GM23338 (cell line): ENCODE results near the gene TAS2R41. TPM values are rescaled to one million over a fixed set of nuclear protein-coding genes. Genes with fewer than 3 reads are reported as not detected.

Source experiments
- ATAC-seq: fragments of 200-7000 bp; cut with Tn5 transposase; 3 replicates; pipeline ENCODE4 v1.9.1; 2020
- DNase-seq: peaks from one replicate; pipeline ENCODE4 v3.0.0-alpha.2; 2015; ENCODE audit warnings: low spot score
- H2AFZ ChIP-seq: fragments of 200-600 bp; sonication (generic); 2 replicates; pipeline ENCODE4 v1.8.0; 2016; ENCODE audit warnings: antibody characterized with exemption, mild to moderate bottlenecking, moderate library complexity
- H3F3A ChIP-seq: fragments of 200-600 bp; sonication (generic); replicated peaks from 2 replicates; pipeline ENCODE4 v1.8.0; 2017; ENCODE audit warnings: antibody characterized with exemption, mixed run types, low read depth
- H3K27ac ChIP-seq: fragments of 200-600 bp; sonication (generic); 2 replicates; pipeline ENCODE4 v1.6.1; 2016; ENCODE audit warnings: low read depth
- H3K27me3 ChIP-seq: fragments of 200-600 bp; sonication (generic); 2 replicates; pipeline ENCODE4 v1.8.0; 2016; ENCODE audit warnings: mild to moderate bottlenecking, mixed run types, moderate library complexity; ENCODE audit not compliant: insufficient read depth
- H3K36me3 ChIP-seq: fragments of 200-600 bp; sonication (generic); 2 replicates; pipeline ENCODE4 v1.8.0; 2016; ENCODE audit warnings: mild to moderate bottlenecking; ENCODE audit not compliant: insufficient read depth
- H3K4me1 ChIP-seq: fragments of 200-600 bp; sonication (generic); 2 replicates; pipeline ENCODE4 v1.8.0; 2016; ENCODE audit warnings: mild to moderate bottlenecking, moderate library complexity; ENCODE audit not compliant: insufficient read depth
- H3K4me2 ChIP-seq: fragments of 200-600 bp; sonication (generic); 2 replicates; pipeline ENCODE4 v1.7.1; 2017; ENCODE audit warnings: mixed run types
- H3K4me3 ChIP-seq: fragments of 200-600 bp; sonication (generic); 2 replicates; pipeline ENCODE4 v1.6.1; 2016; ENCODE audit warnings: mixed run types
- H3K79me2 ChIP-seq: fragments of 200-600 bp; sonication (generic); replicated peaks from 2 replicates; pipeline ENCODE4 v1.8.0; 2017; ENCODE audit warnings: mild to moderate bottlenecking; ENCODE audit not compliant: insufficient read depth
- H3K9me2 ChIP-seq: fragments of 200-600 bp; sonication (generic); 2 replicates; pipeline ENCODE4 v1.8.0; 2017; ENCODE audit not compliant: insufficient read depth
- H4K20me1 ChIP-seq: fragments of 200-600 bp; sonication (generic); replicated peaks from 2 replicates; pipeline ENCODE4 v1.8.0; 2017; ENCODE audit warnings: mild to moderate bottlenecking; ENCODE audit not compliant: insufficient read depth
- H3K27ac Mint-ChIP-seq: 2 replicates; pipeline ENCODE4 v1.8.0; 2020; ENCODE audit warnings: inconsistent platforms, mild to moderate bottlenecking, moderate library complexity, mixed read lengths
- H3K27me3 Mint-ChIP-seq: 3 replicates; pipeline ENCODE4 v1.8.0; 2022; ENCODE audit warnings: low read depth, mild to moderate bottlenecking, moderate library complexity, mixed read lengths, inconsistent platforms; ENCODE audit not compliant: insufficient read depth, poor library complexity
- H3K36me3 Mint-ChIP-seq: 3 replicates; pipeline ENCODE4 v1.8.0; 2021; ENCODE audit warnings: low read depth, mild to moderate bottlenecking, inconsistent platforms, moderate library complexity, mixed read lengths
- H3K4me1 Mint-ChIP-seq: 3 replicates; pipeline ENCODE4 v1.8.0; 2020; ENCODE audit warnings: mild to moderate bottlenecking, inconsistent platforms, mixed read lengths
- H3K4me3 Mint-ChIP-seq: 3 replicates; pipeline ENCODE4 v1.8.0; 2021; ENCODE audit warnings: moderate library complexity, mild to moderate bottlenecking, inconsistent platforms, mixed read lengths
- H3K9me3 Mint-ChIP-seq: 3 replicates; pipeline ENCODE4 v1.8.0; 2020; ENCODE audit warnings: moderate library complexity, mild to moderate bottlenecking, inconsistent platforms, mixed read lengths
- CTCF ChIP-seq, 2 experiments: fragments of 200-600 bp in 1 of 2; sonication (generic) in 1 of 2; conservative IDR thresholded peaks; 2 replicates each; pipeline versions ENCODE4 v1.5.1 to v1.6.1; 2016 to 2017; ENCODE audit warnings: antibody characterized with exemption in 2 of 2, low read depth in 2 of 2, mild to moderate bottlenecking in 2 of 2, moderate library complexity in 1 of 2
- ETS1 ChIP-seq: IDR thresholded peaks from 2 replicates; pipeline ENCODE4 v1.6.1; 2016; ENCODE audit warnings: antibody characterized with exemption
- EZH2 ChIP-seq: fragments of 200-600 bp; sonication (generic); IDR thresholded peaks from one replicate; pipeline ENCODE4 v1.8.0; 2017; ENCODE audit warnings: antibody characterized with exemption, mild to moderate bottlenecking, low read depth; ENCODE audit not compliant: unreplicated experiment
- JUNB ChIP-seq: IDR thresholded peaks from one replicate; pipeline ENCODE4 v1.6.1; 2016; ENCODE audit warnings: antibody characterized with exemption; ENCODE audit not compliant: unreplicated experiment
- REST ChIP-seq: IDR thresholded peaks from one replicate; pipeline ENCODE4 v1.6.1; 2018; ENCODE audit warnings: antibody characterized with exemption; ENCODE audit not compliant: unreplicated experiment
- STAT1 ChIP-seq: IDR thresholded peaks from one replicate; pipeline ENCODE4 v1.6.1; 2016; ENCODE audit warnings: antibody characterized with exemption; ENCODE audit not compliant: unreplicated experiment
- ZNF114 ChIP-seq: fragments of 250-450 bp; sonication (Bioruptor Pico); IDR thresholded peaks from 2 replicates; pipeline ENCODE4 v1.5.0; 2020; ENCODE audit warnings: mild to moderate bottlenecking, moderate library complexity
- ZNF331 ChIP-seq: fragments of 250-450 bp; sonication (Bioruptor Pico); IDR thresholded peaks from 2 replicates; pipeline ENCODE4 v1.5.0; 2020; ENCODE audit warnings: low read depth, mild to moderate bottlenecking, moderate library complexity
- polyA plus RNA-seq: library from polyadenylated mRNA; unstranded; fragments of >200 nt; fragmentation: Nextera tagmentation; extraction: Ambion mirVana; gene quantifications from 2 replicates; pipeline ENCODE4 v1.2.1, GENCODE V29; 2016
- total RNA-seq: library from RNA; depleted of rRNA; stranded (reverse); fragments of >200 nt; shearing (Covaris generic); gene quantifications from 2 replicates; pipeline ENCODE4 v1.2.3, GENCODE V29; 2014
- TF ChIP-seq, protein P1 (sequence below): fragments of 250-450 bp; sonication (Bioruptor Pico); IDR thresholded peaks from 2 replicates; pipeline ENCODE4 v1.5.0; 2020; ENCODE audit warnings: mild to moderate bottlenecking, moderate library complexity

TAS2R41 gene
- total and polyA plus RNA-seq, 2 experiments from 2014 or later: 1.2 TPM; not detected in 1

DNA sequence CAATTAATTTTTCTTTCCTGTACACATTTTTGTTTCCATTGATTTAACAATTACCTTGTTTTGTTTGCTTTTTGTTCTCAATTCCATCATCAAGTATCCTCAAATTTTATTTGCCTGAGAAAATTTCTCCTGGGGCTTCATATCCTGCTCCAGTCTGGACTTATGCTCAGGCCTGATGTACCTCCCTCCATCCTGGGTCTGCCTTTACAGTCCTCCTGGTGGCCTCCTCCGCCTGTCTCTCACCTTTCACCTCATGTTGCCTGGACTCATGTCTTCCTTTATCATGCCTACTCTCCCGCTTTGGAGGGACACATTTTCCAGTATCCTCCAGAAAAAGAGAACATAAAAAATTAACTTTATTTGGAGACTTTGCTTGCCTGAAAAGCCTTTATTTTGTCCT, 46.6 kb upstream of the TAS2R41 start:
- DNase-seq (no peak), ATAC-seq (no peak)
- Histone ChIP-seq H3F3A (no peaks in the 10 kb centered on the region), H3K79me2 (no peaks in the 10 kb centered on the region), H3K4me1 (peaks cover 4% of the 10 kb centered on the region), H2AFZ (no peak overlapping the region), H3K36me3 (no peaks in the 10 kb centered on the region), H3K27ac (no peak overlapping the region), H3K27me3 (no peaks in the 10 kb centered on the region), H4K20me1 (no peaks in the 10 kb centered on the region), H3K4me2 (no peak overlapping the region), H3K4me3 (no peak overlapping the region), H3K9me2 (no peaks in the 10 kb centered on the region)
- H3K9me3 Mint-ChIP-seq: no peaks in the 10 kb centered on the region; the same call in 2 of the 3 replicates
- H3K27me3 Mint-ChIP-seq: peaks cover 2% of the 10 kb centered on the region
- TF ChIP-seq STAT1 (no peak), ZNF114 (CRISPR knock-in tag) (no peak), REST (no peak), CTCF (conservative IDR thresholded peaks at IDR 0.05; ENCODE audit: low read depth in 2 of 2) (no peak), ETS1 (no peak), JUNB (no peak), ZNF331 (no peak), EZH2 (no peak)
- TF ChIP-seq, protein P1, sequence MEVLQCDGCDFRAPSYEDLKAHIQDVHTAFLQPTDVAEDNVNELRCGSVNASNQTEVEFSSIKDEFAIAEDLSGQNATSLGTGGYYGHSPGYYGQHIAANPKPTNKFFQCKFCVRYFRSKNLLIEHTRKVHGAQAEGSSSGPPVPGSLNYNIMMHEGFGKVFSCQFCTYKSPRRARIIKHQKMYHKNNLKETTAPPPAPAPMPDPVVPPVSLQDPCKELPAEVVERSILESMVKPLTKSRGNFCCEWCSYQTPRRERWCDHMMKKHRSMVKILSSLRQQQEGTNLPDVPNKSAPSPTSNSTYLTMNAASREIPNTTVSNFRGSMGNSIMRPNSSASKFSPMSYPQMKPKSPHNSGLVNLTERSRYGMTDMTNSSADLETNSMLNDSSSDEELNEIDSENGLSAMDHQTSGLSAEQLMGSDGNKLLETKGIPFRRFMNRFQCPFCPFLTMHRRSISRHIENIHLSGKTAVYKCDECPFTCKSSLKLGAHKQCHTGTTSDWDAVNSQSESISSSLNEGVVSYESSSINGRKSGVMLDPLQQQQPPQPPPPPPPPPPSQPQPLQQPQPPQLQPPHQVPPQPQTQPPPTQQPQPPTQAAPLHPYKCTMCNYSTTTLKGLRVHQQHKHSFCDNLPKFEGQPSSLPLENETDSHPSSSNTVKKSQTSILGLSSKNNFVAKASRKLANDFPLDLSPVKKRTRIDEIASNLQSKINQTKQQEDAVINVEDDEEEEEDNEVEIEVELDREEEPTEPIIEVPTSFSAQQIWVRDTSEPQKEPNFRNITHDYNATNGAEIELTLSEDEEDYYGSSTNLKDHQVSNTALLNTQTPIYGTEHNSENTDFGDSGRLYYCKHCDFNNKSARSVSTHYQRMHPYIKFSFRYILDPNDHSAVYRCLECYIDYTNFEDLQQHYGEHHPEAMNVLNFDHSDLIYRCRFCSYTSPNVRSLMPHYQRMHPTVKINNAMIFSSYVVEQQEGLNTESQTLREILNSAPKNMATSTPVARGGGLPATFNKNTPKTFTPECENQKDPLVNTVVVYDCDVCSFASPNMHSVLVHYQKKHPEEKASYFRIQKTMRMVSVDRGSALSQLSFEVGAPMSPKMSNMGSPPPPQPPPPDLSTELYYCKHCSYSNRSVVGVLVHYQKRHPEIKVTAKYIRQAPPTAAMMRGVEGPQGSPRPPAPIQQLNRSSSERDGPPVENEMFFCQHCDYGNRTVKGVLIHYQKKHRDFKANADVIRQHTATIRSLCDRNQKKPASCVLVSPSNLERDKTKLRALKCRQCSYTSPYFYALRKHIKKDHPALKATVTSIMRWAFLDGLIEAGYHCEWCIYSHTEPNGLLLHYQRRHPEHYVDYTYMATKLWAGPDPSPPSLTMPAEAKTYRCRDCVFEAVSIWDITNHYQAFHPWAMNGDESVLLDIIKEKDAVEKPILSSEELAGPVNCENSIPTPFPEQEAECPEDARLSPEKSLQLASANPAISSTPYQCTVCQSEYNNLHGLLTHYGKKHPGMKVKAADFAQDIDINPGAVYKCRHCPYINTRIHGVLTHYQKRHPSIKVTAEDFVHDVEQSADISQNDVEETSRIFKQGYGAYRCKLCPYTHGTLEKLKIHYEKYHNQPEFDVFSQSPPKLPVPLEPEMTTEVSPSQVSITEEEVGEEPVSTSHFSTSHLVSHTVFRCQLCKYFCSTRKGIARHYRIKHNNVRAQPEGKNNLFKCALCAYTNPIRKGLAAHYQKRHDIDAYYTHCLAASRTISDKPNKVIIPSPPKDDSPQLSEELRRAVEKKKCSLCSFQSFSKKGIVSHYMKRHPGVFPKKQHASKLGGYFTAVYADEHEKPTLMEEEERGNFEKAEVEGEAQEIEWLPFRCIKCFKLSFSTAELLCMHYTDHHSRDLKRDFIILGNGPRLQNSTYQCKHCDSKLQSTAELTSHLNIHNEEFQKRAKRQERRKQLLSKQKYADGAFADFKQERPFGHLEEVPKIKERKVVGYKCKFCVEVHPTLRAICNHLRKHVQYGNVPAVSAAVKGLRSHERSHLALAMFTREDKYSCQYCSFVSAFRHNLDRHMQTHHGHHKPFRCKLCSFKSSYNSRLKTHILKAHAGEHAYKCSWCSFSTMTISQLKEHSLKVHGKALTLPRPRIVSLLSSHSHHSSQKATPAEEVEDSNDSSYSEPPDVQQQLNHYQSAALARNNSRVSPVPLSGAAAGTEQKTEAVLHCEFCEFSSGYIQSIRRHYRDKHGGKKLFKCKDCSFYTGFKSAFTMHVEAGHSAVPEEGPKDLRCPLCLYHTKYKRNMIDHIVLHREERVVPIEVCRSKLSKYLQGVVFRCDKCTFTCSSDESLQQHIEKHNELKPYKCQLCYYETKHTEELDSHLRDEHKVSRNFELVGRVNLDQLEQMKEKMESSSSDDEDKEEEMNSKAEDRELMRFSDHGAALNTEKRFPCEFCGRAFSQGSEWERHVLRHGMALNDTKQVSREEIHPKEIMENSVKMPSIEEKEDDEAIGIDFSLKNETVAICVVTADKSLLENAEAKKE (CRISPR knock-in tag): no peak
- no peaks in the 10 kb centered on the region for H3K36me3 Mint-ChIP-seq
- H3K4me3 Mint-ChIP-seq: no peak overlapping the region
- H3K27ac Mint-ChIP-seq: no peak overlapping the region
- H3K4me1 Mint-ChIP-seq: peaks cover 5% of the 10 kb centered on the region
